LNCAP (cell line): ENCODE results near the gene TROAP.

Source experiments
- CTCF ChIP-seq: fragments of 450-650 bp; IDR thresholded peaks from 2 replicates; pipeline ENCODE4 v1.5.1; 2017; ENCODE audit warnings: mild to moderate bottlenecking

TROAP gene

GRCh38 chr12:49336645-49337584 is 13.9 kb downstream of the TROAP start, which contains the start of gene C1QL4:
TSS of gene C1QL4 (minus strand) at chr12:49337188. CDS start at chr12:49336477, 711 bp downstream.
- TF ChIP-seq CTCF: peak; percentile 98

GRCh38 chr12:49338830-49339463 is 15.9 kb downstream of the TROAP start:
- no peak for TF ChIP-seq CTCF

- TF ChIP-seq CTCF: no peak
Measured at GRCh38 chr12:49339464-49339861, 16.4 kb downstream of the TROAP start.

GRCh38 chr12:49340095-49340870 is 17.2 kb downstream of the TROAP start:
- no peak for TF ChIP-seq CTCF

GRCh38 chr12:49340971-49341776 is 18.1 kb downstream of the TROAP start:
- no peak for TF ChIP-seq CTCF

GRCh38 chr12:49341777-49342065 is 18.7 kb downstream of the TROAP start:
- no peak for TF ChIP-seq CTCF
